Endothelial cell of umbilical vein (primary cell): Measurements from ENCODE around the gene SCFD1.

Source experiments
- CTCF ChIP-seq, 2 donors: IDR thresholded peaks; 1 replicate in 1 of 2; 2 replicates in 1 of 2; pipeline ENCODE4 v1.5.1; 2011; ENCODE audit warnings: low read length in 2 of 2, mild to moderate bottlenecking in 2 of 2, moderate library complexity in 2 of 2, control low read depth in 1 of 2, inconsistent platforms in 1 of 2, low read depth in 1 of 2; ENCODE audit not compliant: insufficient read depth in 1 of 2; ENCODE audit errors: extremely low read depth in 1 of 2
- EZH2 ChIP-seq: IDR thresholded peaks from 2 replicates; pipeline ENCODE4 v1.6.1; 2012; ENCODE audit warnings: borderline replicate concordance, low read depth, mild to moderate bottlenecking, moderate library complexity, low read length, inconsistent platforms; ENCODE audit not compliant: severe bottlenecking
- FOS ChIP-seq: IDR thresholded peaks from 2 replicates; pipeline ENCODE4 v1.6.1; 2011; ENCODE audit warnings: mild to moderate bottlenecking, low read length, moderate library complexity, borderline replicate concordance; ENCODE audit not compliant: insufficient read depth
- JUN ChIP-seq: IDR thresholded peaks from 2 replicates; pipeline ENCODE4 v1.6.1; 2011; ENCODE audit warnings: borderline replicate concordance, low read depth; ENCODE audit not compliant: insufficient read length, insufficient read depth
- MAX ChIP-seq: IDR thresholded peaks from 2 replicates; pipeline ENCODE4 v1.6.1; 2011; ENCODE audit not compliant: insufficient read depth, insufficient read length
- POLR2A ChIP-seq: IDR thresholded peaks from 2 replicates; pipeline ENCODE4 v1.6.1; 2012; ENCODE audit warnings: low read depth, mild to moderate bottlenecking, control low read depth, low read length
- POLR2AphosphoS5 ChIP-seq: IDR thresholded peaks from 2 replicates; pipeline ENCODE4 v1.6.1; 2012; ENCODE audit warnings: low read depth, mild to moderate bottlenecking, control low read depth, low read length, moderate library complexity; ENCODE audit not compliant: insufficient read depth

- no peak for TF ChIP-seq CTCF (IDR thresholded peaks at IDR 0.05; ENCODE audit: extremely low read depth in 1 of 2, insufficient read depth in 1 of 2, low read depth in 1 of 2, low read length in 2 of 2)
- no peak for TF ChIP-seq EZH2
- no peak for TF ChIP-seq POLR2A
- no peak for TF ChIP-seq JUN
- no peak for TF ChIP-seq FOS
- no peak for TF ChIP-seq MAX
- TF ChIP-seq POLR2AphosphoS5 = no peak
Measured at GRCh38 chr14:30588873-30589272, 33.2 kb upstream of the SCFD1 start.
